Neural cell (in vitro differentiated cells): ENCODE data around the gene TPD52L2. TPM values are rescaled to one million over a fixed set of nuclear protein-coding genes. Genes with fewer than 3 reads are reported as not detected.

Experiments
- H2AFZ ChIP-seq: fragments of 200-600, 300-800 bp; sonication (generic), shearing (Covaris generic); 2 replicates; pipeline ENCODE4 v1.6.0; 2014; ENCODE audit warnings: low read depth, mild to moderate bottlenecking, antibody characterized with exemption, low read length, moderate library complexity
- H3F3A ChIP-seq: fragments of 200-600 bp; shearing (Covaris generic); 2 replicates; pipeline ENCODE4 v1.6.1; 2016; ENCODE audit warnings: mild to moderate bottlenecking, moderate library complexity, mixed read lengths, antibody characterized with exemption, low read length; ENCODE audit not compliant: insufficient read depth, poor library complexity, severe bottlenecking
- H3K27ac ChIP-seq: fragments of 200-600, 300-800 bp; sonication (generic), shearing (Covaris generic); 2 replicates; pipeline ENCODE4 v1.5.1; 2014; ENCODE audit warnings: mild to moderate bottlenecking, low read length, moderate library complexity
- H3K27me3 ChIP-seq: fragments of 300-800, 200-600 bp; sonication (generic), shearing (Covaris generic); 2 replicates; pipeline ENCODE4 v1.6.0; 2014; ENCODE audit warnings: mild to moderate bottlenecking, low read depth, low read length, moderate library complexity; ENCODE audit not compliant: insufficient read depth
- H3K36me3 ChIP-seq: fragments of 300-800, 200-600 bp; sonication (generic), shearing (Covaris generic); 2 replicates; pipeline ENCODE4 v1.5.1; 2014; ENCODE audit warnings: mild to moderate bottlenecking, antibody characterized with exemption, low read length, moderate library complexity; ENCODE audit not compliant: insufficient read depth
- H3K4me2 ChIP-seq: fragments of 300-800, 200-600 bp; sonication (generic), shearing (Covaris generic); 2 replicates; pipeline ENCODE4 v1.6.0; 2014; ENCODE audit warnings: mild to moderate bottlenecking, low read length
- H3K4me3 ChIP-seq: fragments of 300-800, 200-600 bp; sonication (generic), shearing (Covaris generic); 2 replicates; pipeline ENCODE4 v1.5.1; 2014; ENCODE audit warnings: mild to moderate bottlenecking, low read length, moderate library complexity
- H3K79me2 ChIP-seq: fragments of 200-600 bp; shearing (Covaris generic); replicated peaks from 2 replicates; pipeline ENCODE4 v1.6.0; 2014; ENCODE audit warnings: mild to moderate bottlenecking, low read length, moderate library complexity; ENCODE audit not compliant: insufficient read depth
- H3K9ac ChIP-seq: fragments of 300-800, 200-600 bp; sonication (generic), shearing (Covaris generic); 2 replicates; pipeline ENCODE4 v1.6.1; 2016; ENCODE audit warnings: mild to moderate bottlenecking, low read length, mixed read lengths
- H3K9me2 ChIP-seq: fragments of 200-600 bp; shearing (Covaris generic); 2 replicates; pipeline ENCODE4 v1.6.1; 2016; ENCODE audit warnings: mild to moderate bottlenecking, low read length, mixed read lengths; ENCODE audit not compliant: insufficient read depth
- H3K9me3 ChIP-seq: fragments of 200-600, 300-800 bp; sonication (generic), shearing (Covaris generic); 2 replicates; pipeline ENCODE4 v1.6.1; 2016; ENCODE audit warnings: mild to moderate bottlenecking, mixed run types, low read length, moderate library complexity, mixed read lengths
- H4K20me1 ChIP-seq: fragments of 200-600 bp; shearing (Covaris generic); 2 replicates; pipeline ENCODE4 v1.6.1; 2016; ENCODE audit warnings: mild to moderate bottlenecking, mixed run types; ENCODE audit not compliant: insufficient read depth
- EP300 ChIP-seq: fragments of 450-650 bp; conservative IDR thresholded peaks from 2 replicates; pipeline ENCODE4 v1.6.1; 2014; ENCODE audit warnings: antibody characterized with exemption, mild to moderate bottlenecking, moderate library complexity; ENCODE audit not compliant: poor library complexity, severe bottlenecking
- EZH2 ChIP-seq: fragments of 200-600, 300-800 bp; shearing (Covaris generic), sonication (generic); IDR thresholded peaks from 2 replicates; pipeline ENCODE4 v1.6.1; 2014; ENCODE audit warnings: antibody characterized with exemption, low read length, borderline replicate concordance, mild to moderate bottlenecking; ENCODE audit not compliant: insufficient read depth, poor library complexity, severe bottlenecking
- MXI1 ChIP-seq: fragments of 450-650 bp; conservative IDR thresholded peaks from 2 replicates; pipeline ENCODE4 v1.6.1; 2014; ENCODE audit warnings: antibody characterized with exemption, mild to moderate bottlenecking; ENCODE audit not compliant: poor library complexity, severe bottlenecking
- POLR2AphosphoS5 ChIP-seq: IDR thresholded peaks from 2 replicates; pipeline ENCODE4 v1.6.1; 2012
- RAD21 ChIP-seq: fragments of 450-650 bp; conservative IDR thresholded peaks from 2 replicates; pipeline ENCODE4 v1.6.1; 2014; ENCODE audit warnings: antibody characterized with exemption, mild to moderate bottlenecking, moderate library complexity
- SMC3 ChIP-seq: fragments of 450-650 bp; conservative IDR thresholded peaks from 2 replicates; pipeline ENCODE4 v1.6.1; 2014; ENCODE audit warnings: antibody characterized with exemption, mild to moderate bottlenecking, moderate library complexity; ENCODE audit not compliant: poor library complexity
- TAF1 ChIP-seq: IDR thresholded peaks from 2 replicates; pipeline ENCODE4 v1.6.1; 2012; ENCODE audit warnings: low read depth
- polyA plus RNA-seq: library from polyadenylated mRNA; depleted of rRNA; stranded (reverse); fragments of >200 nt; gene quantifications from 2 replicates; pipeline ENCODE4 v1.2.3, GENCODE V29; 2014
- TF ChIP-seq, protein P1 (sequence below): IDR thresholded peaks from 2 replicates; pipeline ENCODE4 v1.6.1; 2012; ENCODE audit warnings: borderline replicate concordance
- TF ChIP-seq, protein P2 (sequence below): fragments of 450-650 bp; IDR thresholded peaks from 2 replicates; pipeline ENCODE4 v1.5.1; 2014; ENCODE audit warnings: antibody characterized with exemption, mild to moderate bottlenecking, moderate library complexity; ENCODE audit not compliant: poor library complexity, severe bottlenecking

Gene TPD52L2
- polyA plus RNA-seq, 1 donor from 2014 or later, result 142 TPM

DNA sequence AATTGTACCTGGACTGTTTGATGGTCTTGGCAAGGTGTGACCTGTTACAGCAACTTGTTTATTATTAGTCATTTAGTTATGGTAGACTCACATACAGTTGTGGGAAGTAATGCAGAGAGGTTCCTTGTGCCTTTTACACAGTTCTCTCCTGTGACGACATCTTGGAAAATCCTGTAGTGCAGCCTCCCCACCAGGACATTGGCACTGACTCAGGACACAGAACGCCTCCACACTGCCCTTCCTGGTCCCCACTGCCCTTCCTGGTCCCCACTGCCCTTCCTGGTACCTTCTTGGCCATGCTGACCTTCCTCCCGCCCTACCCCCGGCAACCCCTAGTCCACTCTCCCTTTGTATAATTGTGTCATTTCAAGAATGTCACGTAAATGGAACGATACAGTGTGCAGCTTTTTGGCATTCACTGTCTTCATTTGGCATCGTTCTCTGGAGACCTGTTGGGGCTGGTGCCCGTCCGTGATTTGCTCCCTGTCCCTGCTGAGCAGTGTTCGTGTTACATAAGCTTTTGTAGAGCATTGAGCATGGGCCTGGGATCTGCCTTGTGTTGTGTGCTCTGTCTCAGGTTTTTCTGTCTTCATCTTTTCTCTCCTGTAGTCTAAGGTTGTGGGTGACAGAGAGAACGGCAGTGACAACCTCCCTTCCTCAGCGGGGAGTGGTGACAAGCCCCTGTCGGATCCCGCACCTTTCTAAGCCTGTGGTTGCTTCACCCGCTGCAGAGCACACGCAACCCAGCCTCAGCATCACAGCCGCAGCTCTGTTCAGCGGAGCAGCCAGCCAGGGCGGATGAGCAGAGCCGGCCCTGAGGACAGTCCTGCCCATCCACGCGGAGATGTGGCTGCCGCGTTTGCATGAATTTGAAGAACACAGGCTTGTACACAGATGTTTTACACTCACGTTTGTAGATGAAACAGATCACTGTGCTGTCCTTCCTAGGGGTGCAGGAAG is 24.5 kb downstream of the TPD52L2 start:
- Histone ChIP-seq H3K27me3 (no peaks in the 10 kb centered on the region), H3K27ac (no peak overlapping the region), H3K79me2 (no peaks in the 10 kb centered on the region), H3K36me3 (no peaks in the 10 kb centered on the region), H3F3A (no peaks in the 10 kb centered on the region), H3K9me2 (no peaks in the 10 kb centered on the region), H3K9ac (no peak overlapping the region), H4K20me1 (no peaks in the 10 kb centered on the region), H2AFZ (no peak overlapping the region), H3K4me3 (no peak overlapping the region), H3K4me2 (no peak overlapping the region), H3K9me3 (no peaks in the 10 kb centered on the region)
- TF ChIP-seq POLR2AphosphoS5 (no peak), EP300 (no peak), MXI1 (no peak), SMC3 (no peak), TAF1 (no peak), EZH2 (no peak), RAD21 (no peak)
- TF ChIP-seq, protein P1, sequence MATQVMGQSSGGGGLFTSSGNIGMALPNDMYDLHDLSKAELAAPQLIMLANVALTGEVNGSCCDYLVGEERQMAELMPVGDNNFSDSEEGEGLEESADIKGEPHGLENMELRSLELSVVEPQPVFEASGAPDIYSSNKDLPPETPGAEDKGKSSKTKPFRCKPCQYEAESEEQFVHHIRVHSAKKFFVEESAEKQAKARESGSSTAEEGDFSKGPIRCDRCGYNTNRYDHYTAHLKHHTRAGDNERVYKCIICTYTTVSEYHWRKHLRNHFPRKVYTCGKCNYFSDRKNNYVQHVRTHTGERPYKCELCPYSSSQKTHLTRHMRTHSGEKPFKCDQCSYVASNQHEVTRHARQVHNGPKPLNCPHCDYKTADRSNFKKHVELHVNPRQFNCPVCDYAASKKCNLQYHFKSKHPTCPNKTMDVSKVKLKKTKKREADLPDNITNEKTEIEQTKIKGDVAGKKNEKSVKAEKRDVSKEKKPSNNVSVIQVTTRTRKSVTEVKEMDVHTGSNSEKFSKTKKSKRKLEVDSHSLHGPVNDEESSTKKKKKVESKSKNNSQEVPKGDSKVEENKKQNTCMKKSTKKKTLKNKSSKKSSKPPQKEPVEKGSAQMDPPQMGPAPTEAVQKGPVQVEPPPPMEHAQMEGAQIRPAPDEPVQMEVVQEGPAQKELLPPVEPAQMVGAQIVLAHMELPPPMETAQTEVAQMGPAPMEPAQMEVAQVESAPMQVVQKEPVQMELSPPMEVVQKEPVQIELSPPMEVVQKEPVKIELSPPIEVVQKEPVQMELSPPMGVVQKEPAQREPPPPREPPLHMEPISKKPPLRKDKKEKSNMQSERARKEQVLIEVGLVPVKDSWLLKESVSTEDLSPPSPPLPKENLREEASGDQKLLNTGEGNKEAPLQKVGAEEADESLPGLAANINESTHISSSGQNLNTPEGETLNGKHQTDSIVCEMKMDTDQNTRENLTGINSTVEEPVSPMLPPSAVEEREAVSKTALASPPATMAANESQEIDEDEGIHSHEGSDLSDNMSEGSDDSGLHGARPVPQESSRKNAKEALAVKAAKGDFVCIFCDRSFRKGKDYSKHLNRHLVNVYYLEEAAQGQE, result no peak
- TF ChIP-seq, protein P2, sequence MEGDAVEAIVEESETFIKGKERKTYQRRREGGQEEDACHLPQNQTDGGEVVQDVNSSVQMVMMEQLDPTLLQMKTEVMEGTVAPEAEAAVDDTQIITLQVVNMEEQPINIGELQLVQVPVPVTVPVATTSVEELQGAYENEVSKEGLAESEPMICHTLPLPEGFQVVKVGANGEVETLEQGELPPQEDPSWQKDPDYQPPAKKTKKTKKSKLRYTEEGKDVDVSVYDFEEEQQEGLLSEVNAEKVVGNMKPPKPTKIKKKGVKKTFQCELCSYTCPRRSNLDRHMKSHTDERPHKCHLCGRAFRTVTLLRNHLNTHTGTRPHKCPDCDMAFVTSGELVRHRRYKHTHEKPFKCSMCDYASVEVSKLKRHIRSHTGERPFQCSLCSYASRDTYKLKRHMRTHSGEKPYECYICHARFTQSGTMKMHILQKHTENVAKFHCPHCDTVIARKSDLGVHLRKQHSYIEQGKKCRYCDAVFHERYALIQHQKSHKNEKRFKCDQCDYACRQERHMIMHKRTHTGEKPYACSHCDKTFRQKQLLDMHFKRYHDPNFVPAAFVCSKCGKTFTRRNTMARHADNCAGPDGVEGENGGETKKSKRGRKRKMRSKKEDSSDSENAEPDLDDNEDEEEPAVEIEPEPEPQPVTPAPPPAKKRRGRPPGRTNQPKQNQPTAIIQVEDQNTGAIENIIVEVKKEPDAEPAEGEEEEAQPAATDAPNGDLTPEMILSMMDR, result no peak

DNA sequence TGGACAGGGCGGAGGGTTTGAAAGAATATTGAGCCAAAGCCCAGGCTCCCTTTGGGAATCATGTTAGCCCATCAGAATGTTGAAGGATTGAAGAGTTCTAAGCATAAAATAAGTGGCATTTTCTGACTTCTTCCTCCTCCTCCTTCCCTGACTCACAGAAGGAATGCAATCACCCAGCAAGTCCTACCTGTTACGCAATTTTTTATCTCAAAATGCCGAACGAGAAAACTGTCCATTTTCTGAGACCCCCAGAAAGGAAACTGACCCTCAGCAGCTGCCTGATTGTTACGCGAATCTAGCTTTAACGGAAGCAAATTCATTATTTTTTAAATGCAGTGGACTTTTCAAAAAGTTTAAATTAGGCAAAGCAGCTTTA is 25.1 kb downstream of the TPD52L2 start:
- TF ChIP-seq RAD21, result no peak
- TF ChIP-seq EZH2, result no peak
- TF ChIP-seq, protein P2, result no peak
- TF ChIP-seq SMC3, result no peak
- no peak overlapping the region for H3K4me3 ChIP-seq
- H3K9ac ChIP-seq, result no peak overlapping the region
- no peaks in the 10 kb centered on the region for H3K9me3 ChIP-seq
- H2AFZ ChIP-seq, result no peak overlapping the region
- no peaks in the 10 kb centered on the region for H3K79me2 ChIP-seq
- H3F3A ChIP-seq, result no peaks in the 10 kb centered on the region
- H4K20me1 ChIP-seq, result no peaks in the 10 kb centered on the region
- no peaks in the 10 kb centered on the region for H3K9me2 ChIP-seq
- no peaks in the 10 kb centered on the region for H3K36me3 ChIP-seq
- no peak overlapping the region for H3K4me2 ChIP-seq
- H3K27me3 ChIP-seq, result no peaks in the 10 kb centered on the region
- H3K27ac ChIP-seq, result no peak overlapping the region
